K562 (cell line): ENCODE measurements around the gene PHF21B. TPM values are rescaled to one million over a fixed set of nuclear protein-coding genes. Genes with fewer than 3 reads are reported as not detected.

Source experiments
- ATAC-seq: fragments of 200-7000 bp; cut with Tn5 transposase; 3 replicates; pipeline ENCODE4 v1.9.1; 2020; ENCODE audit warnings: moderate library complexity
- BruUV-seq: library from RNA; stranded (reverse); fragments of 400-500 nt; replicated peaks from 2 replicates; lab custom pipeline; 2021; lab: Mats Ljungman, UMichigan
- CTCF ChIA-PET: fragments of 300-600 bp; formaldehyde crosslinking; extraction: SDS; loops from one replicate; lab custom pipeline; 2021; ENCODE audit warnings: low intra/inter-chr PET ratio; lab: Yijun Ruan, JAX
- POLR2A ChIA-PET: fragments of 300-600, 350-650 bp; sonication (Branson Sonifier 250); formaldehyde crosslinking; extraction: SDS; loops from one replicate; lab custom pipeline; 2021; ENCODE audit warnings: antibody characterized with exemption, inconsistent platforms; lab: Yijun Ruan, JAX
- DNase-seq, 4 experiments: peaks; one replicate each; pipeline versions ENCODE4 v3.0.0 to v3.0.0-alpha.2; 2011 to 2018; ENCODE audit warnings: low spot score in 3 of 4, mixed read lengths in 3 of 4; ENCODE audit errors: extremely low read depth in 1 of 4
- FAIRE-seq: peaks from 2 replicates; lab custom pipeline; 2011; peaks lifted over from hg19 to GRCh38; lab: Jason Lieb, UNC
- H2AFZ ChIP-seq: 2 replicates; pipeline ENCODE4 v1.6.0; 2011; ENCODE audit warnings: low read depth, low read length, control low read depth, inconsistent platforms
- H3K27ac ChIP-seq: fragments of 200-600 bp; 3 replicates; pipeline ENCODE4 v1.8.0; 2011; ENCODE audit warnings: low read depth, mild to moderate bottlenecking, control low read depth, inconsistent platforms, low read length, moderate library complexity, mixed read lengths; ENCODE audit errors: extremely low read depth
- H3K27me3 ChIP-seq, 2 experiments: fragments of 300-600 bp in 1 of 2; 2 replicates in 1 of 2; 3 replicates in 1 of 2; pipeline versions ENCODE4 v1.6.0 to v1.8.0; 2011; ENCODE audit warnings: inconsistent platforms in 2 of 2, low read length in 2 of 2, mild to moderate bottlenecking in 1 of 2, mixed read lengths in 1 of 2, moderate library complexity in 1 of 2; ENCODE audit not compliant: control insufficient read depth in 2 of 2, insufficient read depth in 2 of 2
- H3K36me3 ChIP-seq: fragments of 300-600 bp; 3 replicates; pipeline ENCODE4 v1.8.0; 2011; ENCODE audit warnings: mild to moderate bottlenecking, low read length, inconsistent platforms; ENCODE audit not compliant: control insufficient read depth, insufficient read depth
- H3K4me1 ChIP-seq, 2 experiments: fragments of 200-600 bp in 1 of 2; replicated peaks in 1 of 2; 2 replicates in 1 of 2; 3 replicates in 1 of 2; pipeline versions ENCODE4 v1.5.1 to v1.8.0; 2011; ENCODE audit warnings: inconsistent platforms in 2 of 2, low read length in 2 of 2, mild to moderate bottlenecking in 1 of 2, mixed read lengths in 1 of 2, moderate library complexity in 1 of 2; ENCODE audit not compliant: control insufficient read depth in 2 of 2, insufficient read depth in 2 of 2
- H3K4me2 ChIP-seq: 2 replicates; pipeline ENCODE4 v1.6.1; 2011; ENCODE audit warnings: low read length, control low read depth, inconsistent platforms, mixed read lengths; ENCODE audit not compliant: insufficient read depth
- H3K4me3 ChIP-seq: fragments of 200-600 bp; sonication (generic), shearing (Covaris generic); 2 replicates; pipeline ENCODE4 v1.5.1; 2016; ENCODE audit warnings: control low read depth, inconsistent platforms
- H3K79me2 ChIP-seq: fragments of 200-600 bp; 3 replicates; pipeline ENCODE4 v1.8.0; 2011; ENCODE audit warnings: low read length, inconsistent platforms; ENCODE audit not compliant: control insufficient read depth, insufficient read depth
- H3K9ac ChIP-seq, 2 experiments: 2 replicates each; pipeline versions ENCODE4 v1.6.0 to v1.6.1; 2011; ENCODE audit warnings: low read depth in 2 of 2, low read length in 2 of 2, control low read depth in 1 of 2, inconsistent platforms in 1 of 2, mild to moderate bottlenecking in 1 of 2, mixed read lengths in 1 of 2; ENCODE audit not compliant: insufficient read depth in 1 of 2
- H3K9me1 ChIP-seq: one replicate; pipeline ENCODE4 v1.6.0; 2011; ENCODE audit warnings: inconsistent platforms, mild to moderate bottlenecking, low read length, moderate library complexity; ENCODE audit not compliant: control insufficient read depth, insufficient read depth
- H3K9me3 ChIP-seq: replicated peaks from 2 replicates; pipeline ENCODE4 v1.5.1; 2011; ENCODE audit warnings: low read depth, low read length, inconsistent platforms; ENCODE audit not compliant: control insufficient read depth, insufficient read depth
- H4K20me1 ChIP-seq: replicated peaks from 2 replicates; pipeline ENCODE4 v1.6.1; 2011; ENCODE audit warnings: low read length, inconsistent platforms, mixed read lengths; ENCODE audit not compliant: control insufficient read depth, insufficient read depth
- LARP7 ChIP-seq: fragments of 450-650 bp; IDR thresholded peaks from 2 replicates; pipeline ENCODE4 v1.6.1; 2016
- NFE2 ChIP-seq: IDR thresholded peaks from 2 replicates; pipeline ENCODE4 v1.6.1; 2014; ENCODE audit warnings: antibody characterized with exemption, low read depth
- SLC30A9 ChIP-seq: fragments of 250-450 bp; sonication (Bioruptor Pico); IDR thresholded peaks from 2 replicates; pipeline ENCODE4 v1.8.0; 2022; ENCODE audit warnings: mild to moderate bottlenecking, moderate library complexity
- SMAD2 ChIP-seq: fragments of 150-350 bp; IDR thresholded peaks from 2 replicates; pipeline ENCODE4 v1.6.1; 2014; ENCODE audit warnings: low read depth, mild to moderate bottlenecking, low read length
- SMARCC2 ChIP-seq: fragments of 450-650 bp; IDR thresholded peaks from 2 replicates; pipeline ENCODE4 v1.6.1; 2017; ENCODE audit warnings: antibody characterized with exemption, moderate library complexity, mild to moderate bottlenecking, low read depth
- WGBS: fragments of 100-300 bp; shearing (Covaris generic); methylation state at CpG from one replicate; pipeline ENCODE4 v1.1.6; 2016; ENCODE audit warnings: low coverage, mixed read lengths; ENCODE audit not compliant: insufficient coverage; ENCODE audit errors: missing lambda C conversion rate; 5-methylcytosine and 5-hydroxymethylcytosine counted together
- in situ Hi-C: fragments of 300-500 bp; cut with MboI; formaldehyde crosslinking; loops from 4 replicates; pipeline ENCODE4 v1.15.0; 2018; ENCODE audit warnings: inconsistent platforms, mixed read lengths
- intact Hi-C: fragments of 100-400 bp; cut with micrococcal nuclease; formaldehyde crosslinking; loops from 2 replicates; pipeline ENCODE4 v1.14.2; 2022
- polyA plus RNA-seq, 8 experiments: library from polyadenylated mRNA; depleted of rRNA in 4 of 8; stranded (reverse) in 5 of 8; unstranded in 3 of 8; fragments of >200 nt; fragmentation: Nextera tagmentation in 2 of 8; fragmentation: Illumina TruSeq in 1 of 8; extraction: Ambion mirVana in 2 of 8; extraction: Trizol in 1 of 8; gene quantifications; 2 replicates each; pipeline versions ENCODE4 v1.2.1 to v1.2.3, GENCODE V29; 2011 to 2014; ENCODE audit warnings: inconsistent platforms in 1 of 8, missing spikeins in 1 of 8
- total RNA-seq, 7 experiments: library from RNA; depleted of rRNA in 6 of 7; stranded (reverse); fragments of >200 nt in 6 of 7; fragmentation: Illumina TruSeq in 2 of 7; extraction: Trizol in 2 of 7; gene quantifications; 2 replicates each; pipeline versions ENCODE4 v1.2.1 to v1.2.3, GENCODE V29; 2011 to 2021; ENCODE audit warnings: low replicate concordance in 1 of 7
- TF ChIP-seq, protein P1 (sequence below): sonication (generic); formaldehyde crosslinking; IDR thresholded peaks from 2 replicates; pipeline ENCODE4 v1.8.0; 2023; ENCODE audit warnings: missing genetic modification reagents, mild to moderate bottlenecking, borderline replicate concordance

The PHF21B gene
- total and polyA plus RNA-seq, 9 of the 15 experiments (the other 6 are each of a cell fraction or from before 2014, with no cell fraction given) = 0.04 TPM; not detected in 8

DNA sequence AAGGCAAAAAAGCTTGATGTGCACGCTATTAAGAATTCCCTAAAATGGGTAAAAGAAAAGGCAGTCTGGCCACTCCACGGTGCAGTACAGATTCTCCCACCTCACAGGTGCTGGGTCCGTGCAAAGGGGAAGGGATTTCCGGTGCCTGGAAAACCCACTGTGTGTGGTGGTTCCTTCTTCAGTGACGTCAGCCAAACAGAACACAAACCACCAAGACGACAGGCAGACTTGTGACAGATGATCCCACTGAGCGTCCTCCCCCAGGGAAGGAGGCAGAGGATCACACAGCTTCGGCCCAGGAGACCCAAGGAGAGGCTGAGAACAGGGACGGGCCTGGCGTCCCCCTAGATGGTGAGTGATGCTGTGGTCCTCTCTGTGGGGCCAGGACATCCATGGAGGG, 18.6 kb downstream of the PHF21B start:
- intact Hi-C loops = no loop called here
- H3K36me3 ChIP-seq = no peaks in the 10 kb centered on the region
- no peak overlapping the region for H3K4me3 ChIP-seq
- in situ Hi-C loops = no loop called here
- H3K9me3 ChIP-seq = no peaks in the 10 kb centered on the region
- 0% methylated on average over 10 of the region's 10 CpGs for WGBS
- no peak overlapping the region for H3K4me2 ChIP-seq
- DNase-seq (no peak), FAIRE-seq (no peak), ATAC-seq (no peak)
- no peaks in the 10 kb centered on the region for H3K79me2 ChIP-seq
- no peak overlapping the region for H3K9ac ChIP-seq
- H3K27me3 ChIP-seq = peaks cover 4 to 53% of the 10 kb centered on the region in 2 experiments; a peak in 3 of 5 replicates
- H4K20me1 ChIP-seq = no peaks in the 10 kb centered on the region
- CTCF ChIA-PET = no interaction called here
- H3K27ac ChIP-seq = no peak overlapping the region
- no peaks in the 10 kb centered on the region; a peak in 1 of 5 replicates for H3K4me1 ChIP-seq
- POLR2A ChIA-PET = no interaction called here
- no peak overlapping the region for H2AFZ ChIP-seq
- TF ChIP-seq SMAD2 (no peak), NFE2 (no peak), LARP7 (no peak), SLC30A9 (no peak), SMARCC2 (no peak)
- TF ChIP-seq, protein P1, sequence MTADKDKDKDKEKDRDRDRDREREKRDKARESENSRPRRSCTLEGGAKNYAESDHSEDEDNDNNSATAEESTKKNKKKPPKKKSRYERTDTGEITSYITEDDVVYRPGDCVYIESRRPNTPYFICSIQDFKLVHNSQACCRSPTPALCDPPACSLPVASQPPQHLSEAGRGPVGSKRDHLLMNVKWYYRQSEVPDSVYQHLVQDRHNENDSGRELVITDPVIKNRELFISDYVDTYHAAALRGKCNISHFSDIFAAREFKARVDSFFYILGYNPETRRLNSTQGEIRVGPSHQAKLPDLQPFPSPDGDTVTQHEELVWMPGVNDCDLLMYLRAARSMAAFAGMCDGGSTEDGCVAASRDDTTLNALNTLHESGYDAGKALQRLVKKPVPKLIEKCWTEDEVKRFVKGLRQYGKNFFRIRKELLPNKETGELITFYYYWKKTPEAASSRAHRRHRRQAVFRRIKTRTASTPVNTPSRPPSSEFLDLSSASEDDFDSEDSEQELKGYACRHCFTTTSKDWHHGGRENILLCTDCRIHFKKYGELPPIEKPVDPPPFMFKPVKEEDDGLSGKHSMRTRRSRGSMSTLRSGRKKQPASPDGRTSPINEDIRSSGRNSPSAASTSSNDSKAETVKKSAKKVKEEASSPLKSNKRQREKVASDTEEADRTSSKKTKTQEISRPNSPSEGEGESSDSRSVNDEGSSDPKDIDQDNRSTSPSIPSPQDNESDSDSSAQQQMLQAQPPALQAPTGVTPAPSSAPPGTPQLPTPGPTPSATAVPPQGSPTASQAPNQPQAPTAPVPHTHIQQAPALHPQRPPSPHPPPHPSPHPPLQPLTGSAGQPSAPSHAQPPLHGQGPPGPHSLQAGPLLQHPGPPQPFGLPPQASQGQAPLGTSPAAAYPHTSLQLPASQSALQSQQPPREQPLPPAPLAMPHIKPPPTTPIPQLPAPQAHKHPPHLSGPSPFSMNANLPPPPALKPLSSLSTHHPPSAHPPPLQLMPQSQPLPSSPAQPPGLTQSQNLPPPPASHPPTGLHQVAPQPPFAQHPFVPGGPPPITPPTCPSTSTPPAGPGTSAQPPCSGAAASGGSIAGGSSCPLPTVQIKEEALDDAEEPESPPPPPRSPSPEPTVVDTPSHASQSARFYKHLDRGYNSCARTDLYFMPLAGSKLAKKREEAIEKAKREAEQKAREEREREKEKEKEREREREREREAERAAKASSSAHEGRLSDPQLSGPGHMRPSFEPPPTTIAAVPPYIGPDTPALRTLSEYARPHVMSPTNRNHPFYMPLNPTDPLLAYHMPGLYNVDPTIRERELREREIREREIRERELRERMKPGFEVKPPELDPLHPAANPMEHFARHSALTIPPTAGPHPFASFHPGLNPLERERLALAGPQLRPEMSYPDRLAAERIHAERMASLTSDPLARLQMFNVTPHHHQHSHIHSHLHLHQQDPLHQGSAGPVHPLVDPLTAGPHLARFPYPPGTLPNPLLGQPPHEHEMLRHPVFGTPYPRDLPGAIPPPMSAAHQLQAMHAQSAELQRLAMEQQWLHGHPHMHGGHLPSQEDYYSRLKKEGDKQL (CRISPR knock-in tag) = no peak
- no TSS peak for BruUV-seq
- H3K9me1 ChIP-seq = no peaks in the 10 kb centered on the region
